ENCODE data around the gene VAMP8.

GRCh38 chr2:85531589-85531988, 45.8 kb upstream of the VAMP8 start:
- TF ChIP-seq CTCF (IDR thresholded peaks at IDR 0.05; ENCODE audit: low read length) (no peak), EZH2 (IDR thresholded peaks at IDR 0.05; ENCODE audit: borderline replicate concordance, low read length) (no peak)
